Brain microvascular endothelial cell (primary cell): ENCODE results near the gene DBH.
A peak's percentile ranks its signal among the peaks of the same experiment; 100 is the strongest.

Source experiments
- DNase-seq: peaks from one replicate; pipeline ENCODE4 v3.0.0-alpha.2; 2020
- H3K27ac ChIP-seq: fragments of 250-450 bp; sonication (Bioruptor Pico); 2 replicates; pipeline ENCODE4 v1.5.1; 2020; ENCODE audit warnings: mild to moderate bottlenecking, moderate library complexity
- H3K27me3 ChIP-seq: fragments of 250-450 bp; sonication (Bioruptor Pico); replicated peaks from 2 replicates; pipeline ENCODE4 v1.5.1; 2020; ENCODE audit warnings: mild to moderate bottlenecking
- H3K36me3 ChIP-seq: fragments of 250-450 bp; sonication (Bioruptor Pico); replicated peaks from 2 replicates; pipeline ENCODE4 v1.5.1; 2020; ENCODE audit warnings: mild to moderate bottlenecking
- H3K4me3 ChIP-seq: 2 replicates; pipeline ENCODE4 v1.5.1; 2011; ENCODE audit warnings: low read depth, mild to moderate bottlenecking, control low read depth, low read length, moderate library complexity
- CTCF ChIP-seq: IDR thresholded peaks from 2 replicates; pipeline ENCODE4 v1.5.1; 2011; ENCODE audit warnings: low read depth, mild to moderate bottlenecking, moderate library complexity, low read length, control low read depth, inconsistent platforms; ENCODE audit errors: missing control alignments
- in situ Hi-C: cut with HindIII; loops from 2 replicates; pipeline ENCODE4 v1.10.0; 2017; ENCODE audit warnings: low sequenced_read_pairs, low pct_ligation_motif_present

Gene DBH

GRCh38 chr9:133609311-133610098 is 26.7 kb upstream of the DBH start, which contains the start of gene FAM163B:
Gene FAM163B (minus strand): TSS chr9:133609389. CDS start chr9:133580223, 29,166 bp downstream.
- DNase-seq: peak; percentile 9
- Histone ChIP-seq H3K27ac (no peak within 1 kb of the TSS), H3K27me3 (peaks cover 42% of the 10 kb centered on the region), H3K4me3 (no peak within 1 kb of the TSS), H3K36me3 (no peaks in the 10 kb centered on the region)
- in situ Hi-C loops: no loop called here
- TF ChIP-seq CTCF: no peak

GRCh38 chr9:133610845-133611244 is 25.3 kb upstream of the DBH start:
- TF ChIP-seq CTCF: no peak
- peaks cover 56% of the 10 kb centered on the region for H3K27me3 ChIP-seq
- H3K27ac ChIP-seq: no peak overlapping the region
- no peak for DNase-seq
- in situ Hi-C loops: no loop called here
- H3K4me3 ChIP-seq: no peak overlapping the region
- H3K36me3 ChIP-seq: no peaks in the 10 kb centered on the region

GRCh38 chr9:133612051-133612450 is 24.1 kb upstream of the DBH start:
- DNase-seq: no peak
- peaks cover 63% of the 10 kb centered on the region for H3K27me3 ChIP-seq
- no peak overlapping the region for H3K27ac ChIP-seq
- no peak overlapping the region for H3K4me3 ChIP-seq
- no peaks in the 10 kb centered on the region for H3K36me3 ChIP-seq
- TF ChIP-seq CTCF: no peak
- in situ Hi-C loops: no loop called here

GRCh38 chr9:133612816-133613215 is 23.3 kb upstream of the DBH start:
- H3K27me3 ChIP-seq: peaks cover 56% of the 10 kb centered on the region
- no peak for DNase-seq
- TF ChIP-seq CTCF: no peak
- no peak overlapping the region for H3K27ac ChIP-seq
- no peak overlapping the region for H3K4me3 ChIP-seq
- in situ Hi-C loops: no loop called here
- no peaks in the 10 kb centered on the region for H3K36me3 ChIP-seq

- H3K36me3 ChIP-seq: no peaks in the 10 kb centered on the region
- H3K27ac ChIP-seq: no peak overlapping the region
- H3K27me3 ChIP-seq: peaks cover 55% of the 10 kb centered on the region
- in situ Hi-C loops: no loop called here
- H3K4me3 ChIP-seq: no peak overlapping the region
- no peak for TF ChIP-seq CTCF
- DNase-seq: no peak
These were observed 22.7 kb upstream of the DBH start for GRCh38 chr9:133613432-133613831.

- Histone ChIP-seq H3K4me3 (no peak overlapping the region), H3K27ac (no peak overlapping the region), H3K36me3 (no peaks in the 10 kb centered on the region), H3K27me3 (peaks cover 52% of the 10 kb centered on the region)
- no peak for TF ChIP-seq CTCF
- no peak for DNase-seq
- in situ Hi-C loops: no loop called here
These were observed 22.1 kb upstream of the DBH start for GRCh38 chr9:133614056-133614455.
